ENCODE measurements around the gene CAPN2.
"Not testable (repeated sequence)": the region's sequence is repeated elsewhere in the genome, so short reads cannot be mapped to it uniquely, and the experiment has no call there.

CAPN2 gene

GRCh38 chr1:223780949-223781348, 68.6 kb downstream of the CAPN2 start:
- in situ Hi-C loops (cut with MboI; ENCODE audit: low sequenced_read_pairs) = no loop called here

- in situ Hi-C loops (cut with MboI; ENCODE audit: low sequenced_read_pairs) = no loop called here
These were observed 71.3 kb downstream of the CAPN2 start for GRCh38 chr1:223783676-223784075.

DNA sequence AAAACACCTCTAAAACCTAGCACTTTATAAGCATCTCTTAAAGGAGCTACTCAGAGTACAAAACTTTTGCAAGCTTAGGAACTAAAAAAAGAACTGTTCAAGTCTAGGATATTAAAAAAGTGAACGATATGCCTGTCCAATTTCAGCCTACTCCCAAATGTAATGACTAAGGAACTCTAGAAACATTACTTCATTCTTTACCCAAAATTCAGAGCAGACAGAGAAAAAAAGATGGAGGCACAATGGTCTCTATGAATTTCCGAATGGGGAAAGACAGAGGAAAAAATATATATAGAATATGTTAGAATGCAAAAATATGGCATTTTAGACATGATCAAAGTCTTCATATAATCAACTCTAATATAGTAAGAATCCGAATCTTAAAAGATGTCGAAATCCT, 72.2 kb downstream of the CAPN2 start:
- in situ Hi-C loops (cut with MboI; ENCODE audit: low sequenced_read_pairs) = no loop called here

GRCh38 chr1:223785808-223786207, 73.5 kb downstream of the CAPN2 start:
- in situ Hi-C loops (cut with MboI; ENCODE audit: low sequenced_read_pairs) = no loop called here

DNA sequence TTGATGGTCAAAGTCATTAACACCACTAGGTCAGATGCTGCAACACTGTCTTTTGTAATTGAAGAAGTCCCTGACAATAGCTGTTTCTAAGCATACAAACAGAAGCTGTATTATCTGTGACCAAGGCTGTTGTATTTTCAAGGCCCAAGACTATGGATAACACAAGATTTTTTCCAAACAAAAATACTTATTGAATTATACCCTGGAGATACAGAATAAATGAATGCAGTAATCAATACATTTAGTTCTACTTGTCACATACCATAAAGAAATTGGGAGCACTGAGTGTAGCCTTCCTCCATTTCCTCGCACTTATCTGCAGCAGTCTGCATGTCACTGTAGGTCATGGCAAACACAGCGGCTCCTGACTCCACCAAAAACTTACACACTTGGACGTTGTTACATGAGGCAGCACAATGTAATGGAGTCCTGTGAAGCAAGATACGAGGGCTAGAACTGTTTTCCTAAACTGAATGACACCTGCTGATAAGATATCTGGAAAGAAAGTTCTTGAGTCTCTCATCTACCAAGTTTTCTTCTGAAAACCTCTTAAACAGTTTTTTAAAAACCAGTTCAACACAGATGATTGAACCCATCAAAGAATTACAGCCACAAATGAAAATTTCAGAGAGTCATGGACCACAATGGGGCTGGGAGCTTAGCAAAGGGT, 76.5 kb downstream of the CAPN2 start:
- in situ Hi-C loops (cut with MboI; ENCODE audit: low sequenced_read_pairs) = no loop called here

GRCh38 chr1:223792046-223792445, 79.7 kb downstream of the CAPN2 start:
- in situ Hi-C loops (cut with MboI; ENCODE audit: low sequenced_read_pairs) = no loop called here

DNA sequence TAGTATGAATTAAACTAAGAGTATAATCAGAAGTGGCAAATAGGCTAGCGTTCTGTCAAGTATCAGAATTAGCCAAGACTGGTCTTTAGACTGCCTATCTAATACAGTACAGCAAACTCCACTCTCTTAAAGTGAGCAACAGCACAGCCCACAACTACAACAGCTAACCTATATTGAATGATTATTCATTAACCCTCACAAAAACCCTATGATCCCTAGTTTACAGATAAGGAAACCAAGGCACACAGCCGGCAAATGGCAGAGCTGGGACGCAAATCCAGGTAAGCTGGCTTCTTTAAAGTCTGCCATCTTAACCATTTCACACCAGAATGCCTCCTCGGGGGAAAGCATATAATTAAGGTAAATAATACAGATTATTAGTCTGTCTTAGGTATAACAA, 81.4 kb downstream of the CAPN2 start:
- in situ Hi-C loops (cut with MboI; ENCODE audit: low sequenced_read_pairs) = no loop called here

GRCh38 chr1:223794136-223794880, 82.0 kb downstream of the CAPN2 start:
- in situ Hi-C loops (cut with MboI; ENCODE audit: low sequenced_read_pairs) = no loop called here

GRCh38 chr1:223796210-223796609, 83.9 kb downstream of the CAPN2 start:
- in situ Hi-C loops (cut with MboI; ENCODE audit: low sequenced_read_pairs) = no loop called here

DNA sequence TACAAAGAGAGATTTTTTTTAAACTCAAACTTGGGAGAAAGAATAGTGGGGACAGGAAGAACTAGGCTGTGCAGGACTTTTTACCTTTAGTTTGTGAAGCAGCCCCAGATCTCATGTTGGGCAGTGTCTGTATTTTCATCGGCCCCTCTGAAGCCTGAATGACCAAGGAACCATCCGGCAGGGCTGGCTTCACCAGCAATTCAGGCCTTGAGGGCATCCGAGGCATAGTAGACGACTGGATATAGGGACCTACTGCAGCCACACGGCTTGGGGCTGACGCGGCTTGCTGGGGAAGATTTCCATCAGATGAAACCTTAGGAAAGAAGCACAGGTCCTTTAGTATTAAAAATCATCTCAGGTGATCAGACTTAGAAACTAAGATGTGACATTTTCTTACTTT, 89.7 kb downstream of the CAPN2 start:
- in situ Hi-C loops (cut with MboI; ENCODE audit: low sequenced_read_pairs) = no loop called here

- in situ Hi-C loops (cut with MboI; ENCODE audit: low sequenced_read_pairs) = no loop called here
These were observed 90.3 kb downstream of the CAPN2 start for GRCh38 chr1:223802602-223803001.

GRCh38 chr1:223803211-223803610, 90.9 kb downstream of the CAPN2 start:
- in situ Hi-C loops (cut with MboI; ENCODE audit: low sequenced_read_pairs) = no loop called here

DNA sequence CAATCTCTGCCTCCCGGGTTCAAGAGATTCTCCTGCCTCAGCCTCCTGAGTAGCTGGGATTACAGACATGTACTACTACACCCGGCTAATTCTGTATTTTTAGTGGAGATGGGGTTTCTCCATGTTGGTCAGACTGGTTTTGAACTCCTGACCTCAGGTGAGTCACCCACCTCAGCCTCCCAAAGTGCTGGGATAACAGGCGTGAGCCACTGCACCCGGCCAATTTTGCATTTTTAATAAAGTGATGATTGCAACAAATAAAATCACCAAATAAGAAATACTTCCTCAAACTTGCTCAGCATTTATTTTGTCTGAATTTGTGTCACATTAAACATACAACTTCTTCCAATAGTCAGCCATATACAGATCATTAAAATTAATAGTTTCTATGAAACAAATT, 97.6 kb downstream of the CAPN2 start:
- in situ Hi-C loops (cut with MboI; ENCODE audit: low sequenced_read_pairs) = not testable (repeated sequence)

DNA sequence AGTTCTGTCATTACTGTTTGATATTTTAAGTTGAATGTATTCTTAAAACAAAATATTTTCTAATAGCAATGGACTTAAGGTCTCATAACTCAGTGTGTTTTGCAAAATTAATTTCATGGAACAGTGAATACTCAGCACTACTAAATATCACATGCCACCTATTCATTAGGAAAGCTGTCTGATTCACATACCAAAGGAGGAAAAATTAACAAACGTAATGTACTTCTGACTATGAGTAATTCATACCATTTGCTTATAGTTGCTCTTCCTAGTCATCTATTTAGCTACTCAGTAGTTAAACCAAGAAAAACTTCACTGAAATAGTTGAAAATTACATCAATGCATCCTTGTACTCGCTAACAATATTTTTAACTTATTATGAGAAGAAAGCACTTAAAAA, 98.2 kb downstream of the CAPN2 start:
- in situ Hi-C loops (cut with MboI; ENCODE audit: low sequenced_read_pairs) = no loop called here

DNA sequence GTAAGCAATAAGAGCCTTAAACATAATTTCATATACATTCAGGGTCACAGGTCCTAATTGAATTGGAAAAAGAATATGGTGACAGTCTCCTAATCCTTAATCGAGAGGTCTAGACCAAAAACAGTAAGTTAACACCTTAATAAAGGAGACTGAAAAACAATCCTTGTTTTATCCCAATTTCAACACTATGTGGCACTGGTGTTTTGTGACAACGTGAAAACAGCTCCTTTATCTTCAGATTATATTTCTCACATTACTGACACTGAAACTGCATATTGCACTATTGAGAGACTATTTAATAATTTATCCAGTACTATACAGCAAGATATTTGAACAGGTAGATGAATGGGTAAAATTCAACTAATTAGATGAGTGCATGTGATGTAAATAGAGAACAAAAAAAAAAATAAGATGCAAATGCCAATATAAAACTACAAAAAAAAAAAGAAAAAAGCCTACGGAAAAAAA, 99.3 kb downstream of the CAPN2 start:
- in situ Hi-C loops (cut with MboI; ENCODE audit: low sequenced_read_pairs) = no loop called here

DNA sequence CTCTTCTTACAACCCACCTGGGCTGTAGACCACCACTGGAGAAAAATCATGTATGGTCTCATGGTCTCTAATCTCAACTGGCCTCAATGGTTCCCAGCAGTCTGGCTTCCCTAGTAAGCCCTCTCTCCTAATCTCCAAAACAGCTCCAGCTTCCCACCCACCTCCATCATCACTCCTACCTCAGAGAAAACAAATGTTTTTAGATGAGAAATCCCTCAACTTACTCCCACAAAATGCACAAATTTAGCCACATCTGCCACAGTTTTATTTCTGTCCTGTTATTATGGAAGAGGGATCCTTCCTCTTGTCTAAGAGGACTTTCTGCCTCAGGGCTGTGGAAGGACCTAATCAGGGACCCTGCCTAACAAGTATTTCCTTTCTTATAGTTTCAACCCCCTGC, 101.3 kb downstream of the CAPN2 start:
- in situ Hi-C loops (cut with MboI; ENCODE audit: low sequenced_read_pairs) = no loop called here

DNA sequence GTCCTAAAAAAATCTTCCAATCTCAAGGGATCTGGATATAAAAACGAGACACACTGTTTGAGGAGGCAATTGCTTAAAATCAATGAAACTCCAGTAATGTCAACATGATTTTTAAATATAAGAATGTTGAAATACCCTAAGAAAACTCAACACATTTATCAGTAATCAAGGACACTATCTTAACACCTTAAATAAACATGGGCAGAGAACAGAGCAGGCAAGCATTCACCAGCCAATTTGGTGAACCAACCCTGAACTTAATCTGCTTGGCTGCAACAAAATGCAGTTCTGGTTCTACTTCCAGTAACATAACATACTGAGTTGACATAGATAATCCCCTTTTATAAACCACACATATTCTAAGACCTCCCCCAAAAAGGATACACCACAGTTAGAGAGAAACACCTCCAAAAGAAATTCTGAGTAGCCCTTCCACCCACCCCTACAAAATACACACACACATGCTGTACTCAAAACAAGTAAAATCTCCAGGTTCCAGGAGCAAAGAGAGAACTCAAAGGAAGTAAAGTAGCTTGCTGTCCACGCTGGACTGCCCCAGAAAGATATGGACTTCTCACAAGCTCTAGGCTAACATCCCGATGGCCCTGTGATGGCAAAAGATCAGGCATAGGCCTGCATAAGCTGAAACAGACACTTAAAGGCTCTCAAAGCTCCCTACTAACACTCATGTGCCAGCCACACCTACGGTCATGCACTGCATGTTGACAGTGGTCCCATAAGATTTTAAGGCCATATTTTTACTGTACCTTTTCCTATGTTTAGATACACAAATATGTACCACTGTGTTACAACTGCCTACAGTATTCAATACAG, 102.9 kb downstream of the CAPN2 start:
- in situ Hi-C loops (cut with MboI; ENCODE audit: low sequenced_read_pairs) = no loop called here

GRCh38 chr1:223815865-223816264, 103.5 kb downstream of the CAPN2 start:
- in situ Hi-C loops (cut with MboI; ENCODE audit: low sequenced_read_pairs) = no loop called here

GRCh38 chr1:223817265-223817664, 104.9 kb downstream of the CAPN2 start:
- in situ Hi-C loops (cut with MboI; ENCODE audit: low sequenced_read_pairs) = not testable (repeated sequence)

DNA sequence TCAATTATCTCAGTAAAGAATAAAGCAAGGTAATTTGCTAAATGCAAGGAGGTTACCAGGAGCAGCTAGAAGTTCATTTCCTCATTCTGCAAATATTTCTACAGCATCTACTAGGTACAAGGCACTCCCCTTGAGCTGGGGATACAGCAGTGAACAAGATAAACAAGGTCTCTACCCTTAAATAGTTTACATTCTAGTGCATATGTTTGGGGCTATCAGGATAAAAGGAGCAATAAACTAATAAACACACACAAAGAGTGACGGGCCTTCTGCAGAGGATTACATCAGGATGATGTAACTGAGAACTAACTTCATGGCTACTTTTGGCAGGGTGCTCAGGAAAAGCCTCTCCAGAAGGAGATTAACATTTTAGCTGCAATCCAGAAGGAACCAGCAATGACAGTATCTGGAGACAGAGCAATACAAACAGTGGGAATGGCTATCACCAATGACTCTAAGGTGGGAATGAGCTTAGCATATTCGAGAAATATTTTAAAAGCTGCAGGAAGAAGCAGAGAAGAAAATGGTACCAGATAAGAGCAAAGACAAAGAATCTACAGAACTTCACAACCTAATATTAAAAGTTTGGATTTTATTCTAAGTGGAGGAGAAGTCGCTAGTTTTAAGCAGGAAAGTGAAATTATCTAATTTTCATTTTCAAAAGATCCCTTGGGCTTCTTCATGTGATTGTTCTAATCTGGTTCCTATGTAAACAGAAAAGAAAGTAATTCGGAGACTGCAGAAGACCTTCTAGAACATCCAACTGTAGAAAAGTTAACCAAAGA, 107.6 kb downstream of the CAPN2 start:
- in situ Hi-C loops (cut with MboI; ENCODE audit: low sequenced_read_pairs) = no loop called here

DNA sequence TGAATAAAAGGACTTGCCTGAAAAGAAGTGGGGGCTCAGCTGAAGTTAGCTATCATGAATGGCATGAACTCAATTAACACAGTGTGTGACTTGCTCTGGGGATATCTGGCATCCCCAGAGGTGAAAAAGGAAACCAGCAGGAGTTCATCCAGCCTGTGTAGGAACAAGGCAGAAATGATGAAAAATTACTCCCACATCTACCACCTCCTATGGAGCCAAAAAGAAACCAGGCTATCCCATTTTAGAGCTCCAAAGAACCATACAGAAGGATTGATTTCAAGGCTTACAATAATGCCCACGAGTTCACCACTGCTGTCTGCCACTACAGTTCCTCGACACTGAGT, 108.1 kb downstream of the CAPN2 start:
- in situ Hi-C loops (cut with MboI; ENCODE audit: low sequenced_read_pairs) = no loop called here

All from HL-60/S4 (cell line).